Neutrophil (primary cell): ENCODE data around the gene TMEM130.

Experiments used
- H3K27ac ChIP-seq: fragments of 200-600 bp; sonication (generic); 2 replicates; pipeline ENCODE4 v1.5.1; 2016; ENCODE audit warnings: mild to moderate bottlenecking, moderate library complexity
- H3K27me3 ChIP-seq: fragments of 200-600 bp; sonication (generic); 2 replicates; pipeline ENCODE4 v1.6.0; 2016; ENCODE audit warnings: mild to moderate bottlenecking
- H3K36me3 ChIP-seq: fragments of 200-600 bp; sonication (generic); 2 replicates; pipeline ENCODE4 v1.5.1; 2017
- H3K4me1 ChIP-seq, 2 experiments: fragments of 200-600 bp in 1 of 2; sonication (generic) in 1 of 2; 1 replicate in 1 of 2; 2 replicates in 1 of 2; pipeline versions ENCODE4 v1.5.1 to v1.6.1; 2013 to 2016; ENCODE audit warnings: low read depth in 1 of 2, low read length in 1 of 2, mild to moderate bottlenecking in 1 of 2, moderate library complexity in 1 of 2; ENCODE audit not compliant: control insufficient read depth in 1 of 2, insufficient read depth in 1 of 2
- H3K4me3 ChIP-seq, 2 experiments: fragments of 200-600 bp in 1 of 2; sonication (generic) in 1 of 2; 1 replicate in 1 of 2; 2 replicates in 1 of 2; pipeline ENCODE4 v1.5.1; 2013 to 2016; ENCODE audit warnings: low read depth in 1 of 2, low read length in 1 of 2, mild to moderate bottlenecking in 1 of 2, moderate library complexity in 1 of 2
- H3K9me3 ChIP-seq: fragments of 200-600 bp; sonication (generic); 2 replicates; pipeline ENCODE4 v1.5.1; 2016
- TF ChIP-seq, protein P1 (sequence below): fragments of 200-600 bp; sonication (generic); IDR thresholded peaks from 2 replicates; pipeline ENCODE4 v1.5.1; 2016; ENCODE audit warnings: antibody characterized with exemption

TMEM130 gene

DNA sequence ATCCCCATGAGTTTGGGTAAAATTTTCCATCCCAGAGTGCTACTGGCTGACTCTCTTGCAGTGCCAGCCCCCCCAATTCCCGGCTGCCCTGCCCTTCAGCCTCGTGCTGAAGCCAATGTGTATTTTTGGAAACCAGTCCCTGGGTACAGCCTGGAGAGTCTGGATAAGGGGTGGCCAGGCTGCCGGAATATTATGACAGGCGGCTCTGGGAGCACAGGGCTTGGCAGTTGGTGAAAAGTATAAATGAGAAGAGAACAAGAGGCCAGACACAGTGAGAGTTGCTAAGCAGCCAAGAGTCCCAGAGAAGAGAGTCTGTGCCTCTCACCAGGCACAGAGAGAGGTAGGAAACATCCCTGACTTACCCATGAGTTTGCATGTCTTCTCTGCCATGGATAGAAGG, 53.6 kb downstream of the TMEM130 start:
- H3K36me3 ChIP-seq: no peaks in the 10 kb centered on the region
- TF ChIP-seq, protein P1, sequence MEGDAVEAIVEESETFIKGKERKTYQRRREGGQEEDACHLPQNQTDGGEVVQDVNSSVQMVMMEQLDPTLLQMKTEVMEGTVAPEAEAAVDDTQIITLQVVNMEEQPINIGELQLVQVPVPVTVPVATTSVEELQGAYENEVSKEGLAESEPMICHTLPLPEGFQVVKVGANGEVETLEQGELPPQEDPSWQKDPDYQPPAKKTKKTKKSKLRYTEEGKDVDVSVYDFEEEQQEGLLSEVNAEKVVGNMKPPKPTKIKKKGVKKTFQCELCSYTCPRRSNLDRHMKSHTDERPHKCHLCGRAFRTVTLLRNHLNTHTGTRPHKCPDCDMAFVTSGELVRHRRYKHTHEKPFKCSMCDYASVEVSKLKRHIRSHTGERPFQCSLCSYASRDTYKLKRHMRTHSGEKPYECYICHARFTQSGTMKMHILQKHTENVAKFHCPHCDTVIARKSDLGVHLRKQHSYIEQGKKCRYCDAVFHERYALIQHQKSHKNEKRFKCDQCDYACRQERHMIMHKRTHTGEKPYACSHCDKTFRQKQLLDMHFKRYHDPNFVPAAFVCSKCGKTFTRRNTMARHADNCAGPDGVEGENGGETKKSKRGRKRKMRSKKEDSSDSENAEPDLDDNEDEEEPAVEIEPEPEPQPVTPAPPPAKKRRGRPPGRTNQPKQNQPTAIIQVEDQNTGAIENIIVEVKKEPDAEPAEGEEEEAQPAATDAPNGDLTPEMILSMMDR: no peak
- H3K4me1 ChIP-seq: no peaks in the 10 kb centered on the region
- no peak overlapping the region for H3K4me3 ChIP-seq
- H3K27me3 ChIP-seq: no peaks in the 10 kb centered on the region
- no peaks in the 10 kb centered on the region for H3K9me3 ChIP-seq
- no peak overlapping the region for H3K27ac ChIP-seq

DNA sequence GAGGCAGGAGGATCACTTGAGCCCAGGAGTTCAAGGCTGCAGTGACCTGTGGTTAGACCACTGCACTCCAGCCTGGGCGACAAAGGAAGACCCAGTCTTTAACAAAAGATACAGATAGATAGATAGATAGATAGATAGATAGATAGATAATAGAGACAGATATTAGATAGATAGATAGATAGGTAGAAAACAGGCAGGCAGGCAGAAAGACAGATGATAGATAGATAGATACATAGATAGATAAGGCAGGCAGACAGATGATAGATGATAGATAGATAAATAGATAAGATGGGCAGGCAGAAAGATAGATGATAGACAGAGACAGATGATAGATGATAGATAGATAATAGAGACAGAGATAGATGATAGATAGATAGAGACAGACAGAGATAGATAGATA, 54.5 kb downstream of the TMEM130 start:
- TF ChIP-seq, protein P1: no peak
- no peak overlapping the region for H3K27ac ChIP-seq

DNA sequence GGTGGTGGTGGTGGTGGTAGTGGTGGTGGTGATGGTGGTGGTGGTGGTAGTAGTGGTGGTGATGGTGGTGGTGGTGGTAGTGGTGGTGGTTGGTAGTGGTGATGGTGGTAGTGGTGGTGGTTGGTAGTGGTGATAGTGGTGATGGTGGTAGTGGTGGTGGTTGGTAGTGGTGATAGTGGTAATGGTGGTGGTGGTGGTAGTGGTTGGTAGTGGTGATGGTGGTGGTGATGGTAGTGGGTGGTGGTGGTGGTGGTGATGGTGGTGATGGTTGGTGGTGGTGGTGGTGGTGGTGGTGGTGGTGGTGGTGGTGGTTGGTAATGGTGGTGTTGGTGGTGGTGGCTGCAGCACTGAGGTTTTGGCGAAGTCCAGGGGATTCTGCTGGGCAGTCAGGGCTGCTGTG, 58.5 kb downstream of the TMEM130 start:
- no peak overlapping the region for H3K4me3 ChIP-seq
- TF ChIP-seq, protein P1: no peak

More for the DNA sequence above, 54.5 kb downstream of the TMEM130 start:
- H3K36me3 ChIP-seq: no peaks in the 10 kb centered on the region
- H3K9me3 ChIP-seq: no peaks in the 10 kb centered on the region
- no peaks in the 10 kb centered on the region for H3K4me1 ChIP-seq
- no peak overlapping the region for H3K4me3 ChIP-seq
- H3K27me3 ChIP-seq: no peaks in the 10 kb centered on the region

DNA sequence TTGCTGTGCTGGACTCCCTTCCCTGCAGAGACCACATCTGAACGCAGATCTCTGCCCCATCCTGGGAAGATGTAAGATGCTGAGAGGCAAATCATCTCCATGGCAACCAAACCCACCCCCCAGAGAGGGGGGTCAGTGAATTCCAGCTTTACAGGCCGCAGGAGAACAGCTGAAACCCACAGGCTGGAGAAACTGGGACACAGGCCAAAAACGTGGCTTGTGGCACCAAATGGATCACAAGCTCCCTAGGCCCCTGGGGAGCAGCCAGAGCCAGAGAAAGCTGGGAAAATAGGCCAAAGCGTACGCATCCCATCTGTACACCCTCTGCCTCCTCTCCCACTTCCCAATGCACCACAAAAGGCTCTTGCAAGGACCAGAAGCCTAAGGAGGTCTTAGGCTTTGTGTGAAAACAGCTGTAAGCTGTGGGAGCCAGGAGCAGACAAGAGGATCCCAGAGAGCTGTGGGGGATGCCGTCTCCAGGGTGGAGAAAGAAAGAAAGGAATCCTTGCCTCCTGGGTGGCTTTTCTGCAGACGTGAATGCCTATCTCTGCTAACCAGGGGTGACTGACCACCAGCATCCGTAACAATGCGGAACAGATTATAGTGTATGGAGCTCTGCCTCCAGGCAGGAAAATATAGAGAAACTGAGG, 59.5 kb downstream of the TMEM130 start:
- Histone ChIP-seq H3K36me3 (no peaks in the 10 kb centered on the region), H3K4me3 (no peak overlapping the region), H3K4me1 (no peaks in the 10 kb centered on the region), H3K9me3 (no peaks in the 10 kb centered on the region), H3K27me3 (no peaks in the 10 kb centered on the region), H3K27ac (no peak overlapping the region)
- TF ChIP-seq, protein P1: no peak

More for the DNA sequence above, 58.5 kb downstream of the TMEM130 start:
- H3K4me1 ChIP-seq: no peaks in the 10 kb centered on the region
- H3K36me3 ChIP-seq: no peaks in the 10 kb centered on the region
- no peaks in the 10 kb centered on the region for H3K9me3 ChIP-seq
- no peaks in the 10 kb centered on the region for H3K27me3 ChIP-seq
- H3K27ac ChIP-seq: no peak overlapping the region

DNA sequence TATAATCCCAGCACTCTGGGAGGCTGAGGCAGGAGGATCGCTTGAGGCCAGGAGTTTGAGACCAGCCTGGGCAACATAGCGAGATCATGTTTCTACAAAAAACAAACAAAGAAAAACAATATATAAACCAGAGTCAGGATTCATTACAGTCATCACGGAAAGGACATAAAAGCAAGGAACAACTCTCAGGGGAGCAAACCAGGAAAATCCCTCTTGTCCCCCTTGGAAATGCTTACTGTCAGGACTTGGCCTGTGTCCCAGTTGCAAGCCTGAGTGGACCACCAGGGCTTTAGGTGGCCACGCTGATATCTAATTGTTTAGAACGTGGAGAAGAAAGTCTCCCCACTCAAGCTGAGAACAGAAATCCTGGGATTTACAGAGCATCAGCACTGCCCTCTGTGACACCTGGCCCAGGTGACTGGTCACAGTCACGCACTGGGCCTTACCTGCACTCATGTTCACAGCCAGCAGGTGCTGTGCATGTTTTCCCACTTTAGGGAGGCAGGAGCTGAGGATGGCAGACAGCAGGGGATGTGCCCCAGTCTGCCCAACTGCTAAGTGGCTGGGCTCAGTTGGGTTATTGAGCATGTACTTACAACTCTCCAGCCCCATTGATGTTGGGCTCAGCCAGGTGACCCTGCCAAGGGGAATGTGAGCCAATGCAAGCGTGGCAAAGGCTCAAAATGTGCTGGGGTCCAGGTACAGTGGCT, 60.9 kb downstream of the TMEM130 start:
- Histone ChIP-seq H3K27me3 (no peaks in the 10 kb centered on the region), H3K9me3 (no peaks in the 10 kb centered on the region), H3K4me1 (no peaks in the 10 kb centered on the region), H3K4me3 (no peak overlapping the region), H3K36me3 (no peaks in the 10 kb centered on the region), H3K27ac (no peak overlapping the region)
- TF ChIP-seq, protein P1: no peak
